Mesothelial cell of epicardium (in vitro differentiated cells): ENCODE data around the gene SSTR5. TPM values are rescaled to one million over a fixed set of nuclear protein-coding genes. Genes with fewer than 3 reads are reported as not detected.

Experiments
- DNase-seq, 2 experiments: peaks; one replicate each; pipeline ENCODE4 v3.0.0; 2021; ENCODE audit warnings: low spot score in 2 of 2; ENCODE audit not compliant: unreplicated experiment in 2 of 2
- H3K27ac Mint-ChIP-seq: 2 replicates; pipeline ENCODE4 v1.8.0; 2021; ENCODE audit warnings: mixed read lengths
- H3K27me3 Mint-ChIP-seq: 2 replicates; pipeline ENCODE4 v1.8.0; 2021; ENCODE audit warnings: low read depth, mixed read lengths
- H3K36me3 Mint-ChIP-seq: 2 replicates; pipeline ENCODE4 v1.8.0; 2021; ENCODE audit warnings: mixed read lengths
- H3K4me1 Mint-ChIP-seq: 2 replicates; pipeline ENCODE4 v1.8.0; 2021; ENCODE audit warnings: mixed read lengths
- H3K4me3 Mint-ChIP-seq: 2 replicates; pipeline ENCODE4 v1.8.0; 2021; ENCODE audit warnings: mild to moderate bottlenecking, moderate library complexity, mixed read lengths
- H3K9me3 Mint-ChIP-seq: 2 replicates; pipeline ENCODE4 v1.8.0; 2021; ENCODE audit warnings: mixed read lengths
- CTCF ChIP-seq: fragments of 200-600 bp; sonication (generic); IDR thresholded peaks from one replicate; pipeline ENCODE4 v1.5.0; 2021; ENCODE audit warnings: antibody characterized with exemption; ENCODE audit not compliant: unreplicated experiment
- total RNA-seq: library from RNA; stranded (reverse); gene quantifications from 3 replicates; pipeline ENCODE4 v1.2.1, GENCODE V29; 2021

Gene SSTR5
- total RNA-seq, 1 donor from 2014 or later, result not detected

- no peak for DNase-seq
- no peaks in the 10 kb centered on the region for H3K27me3 Mint-ChIP-seq
- TF ChIP-seq CTCF, result no peak
- no peak overlapping the region for H3K4me3 Mint-ChIP-seq
- H3K36me3 Mint-ChIP-seq, result no peaks in the 10 kb centered on the region
- no peaks in the 10 kb centered on the region for H3K4me1 Mint-ChIP-seq
- H3K27ac Mint-ChIP-seq, result no peak overlapping the region
- H3K9me3 Mint-ChIP-seq, result peaks cover 10% of the 10 kb centered on the region
Observed at GRCh38 chr16:1045993-1046911, 26.3 kb upstream of the SSTR5 start.

GRCh38 chr16:1047123-1047522 is 25.4 kb upstream of the SSTR5 start:
- no peak overlapping the region for H3K27ac Mint-ChIP-seq
- H3K27me3 Mint-ChIP-seq, result no peaks in the 10 kb centered on the region
- H3K36me3 Mint-ChIP-seq, result no peaks in the 10 kb centered on the region
- no peak overlapping the region for H3K4me3 Mint-ChIP-seq
- TF ChIP-seq CTCF, result no peak
- DNase-seq, result no peak
- H3K9me3 Mint-ChIP-seq, result peaks cover 5% of the 10 kb centered on the region
- H3K4me1 Mint-ChIP-seq, result no peaks in the 10 kb centered on the region

GRCh38 chr16:1047801-1048200 is 24.7 kb upstream of the SSTR5 start:
- H3K4me3 Mint-ChIP-seq, result no peak overlapping the region
- H3K36me3 Mint-ChIP-seq, result no peaks in the 10 kb centered on the region
- no peaks in the 10 kb centered on the region for H3K9me3 Mint-ChIP-seq
- H3K27me3 Mint-ChIP-seq, result no peaks in the 10 kb centered on the region
- no peak overlapping the region for H3K27ac Mint-ChIP-seq
- no peak for TF ChIP-seq CTCF
- no peaks in the 10 kb centered on the region for H3K4me1 Mint-ChIP-seq
- no peak for DNase-seq

GRCh38 chr16:1048442-1049112 is 24.0 kb upstream of the SSTR5 start:
- peak in 1 of 2 experiments; percentile 63 for DNase-seq
- Mint-ChIP-seq H3K4me3 (no peak overlapping the region), H3K27ac (no peak overlapping the region), H3K4me1 (no peaks in the 10 kb centered on the region), H3K9me3 (no peaks in the 10 kb centered on the region), H3K36me3 (no peaks in the 10 kb centered on the region), H3K27me3 (no peaks in the 10 kb centered on the region)
- TF ChIP-seq CTCF, result no peak

GRCh38 chr16:1049113-1049975 is 23.2 kb upstream of the SSTR5 start:
- no peak for DNase-seq
- Mint-ChIP-seq H3K36me3 (no peaks in the 10 kb centered on the region), H3K27me3 (no peaks in the 10 kb centered on the region), H3K4me3 (no peak overlapping the region), H3K27ac (no peak overlapping the region), H3K9me3 (no peaks in the 10 kb centered on the region), H3K4me1 (no peaks in the 10 kb centered on the region)
- TF ChIP-seq CTCF, result no peak
